Panc1 (cell line): ENCODE data around the gene PAPSS1. TPM values are rescaled to one million over a fixed set of nuclear protein-coding genes. Genes with fewer than 3 reads are reported as not detected.

Experiments used
- ATAC-seq: fragments of 200-7000 bp; cut with Tn5 transposase; 2 replicates; pipeline ENCODE4 v1.9.1; 2020; ENCODE audit warnings: mild to moderate bottlenecking, moderate library complexity
- BruUV-seq: library from RNA; stranded (reverse); fragments of 400-500 nt; replicated peaks from 2 replicates; lab custom pipeline; 2021; lab: Mats Ljungman, UMichigan
- CTCF ChIA-PET: fragments of 300-600 bp; sonication (Branson Sonifier 250); formaldehyde crosslinking; loops from one replicate; lab custom pipeline; 2022; ENCODE audit warnings: antibody characterized with exemption; lab: Charles Lee
- POLR2A ChIA-PET: fragments of 300-600 bp; sonication (Branson Sonifier 250); formaldehyde crosslinking; loops from one replicate; lab custom pipeline; 2022; ENCODE audit warnings: antibody characterized with exemption; lab: Charles Lee
- DNase-seq: peaks from one replicate; pipeline ENCODE4 v3.0.0-alpha.2; 2010; ENCODE audit warnings: low read depth, low spot score
- H3K27ac ChIP-seq: 2 replicates; pipeline ENCODE4 v1.5.1; 2011; ENCODE audit warnings: mild to moderate bottlenecking, low read length, inconsistent platforms
- H3K27me3 ChIP-seq: fragments of 200-500 bp; sonication (Bioruptor generic); 2 replicates; pipeline ENCODE4 v1.6.0; 2014; ENCODE audit warnings: low read length, inconsistent platforms; ENCODE audit not compliant: control insufficient read depth, insufficient read depth
- H3K36me3 ChIP-seq: fragments of 200-500 bp; sonication (Bioruptor generic); 2 replicates; pipeline ENCODE4 v1.5.1; 2014; ENCODE audit warnings: inconsistent platforms, mild to moderate bottlenecking, low read length, moderate library complexity; ENCODE audit not compliant: control insufficient read depth, insufficient read depth
- H3K4me1 ChIP-seq: 2 replicates; pipeline ENCODE4 v1.5.1; 2011; ENCODE audit warnings: inconsistent platforms, mild to moderate bottlenecking, low read length, moderate library complexity; ENCODE audit not compliant: control insufficient read depth, insufficient read depth
- H3K4me3 ChIP-seq, 2 experiments: 2 replicates each; pipeline ENCODE4 v1.5.1; 2011 to 2012; ENCODE audit warnings: low read depth in 2 of 2, low read length in 2 of 2, mild to moderate bottlenecking in 2 of 2, inconsistent platforms in 1 of 2, moderate library complexity in 1 of 2
- H3K9me3 ChIP-seq: fragments of 200-500 bp; sonication (Bioruptor generic); 2 replicates; pipeline ENCODE4 v1.5.1; 2014; ENCODE audit warnings: low read depth, mild to moderate bottlenecking, inconsistent platforms, low read length, moderate library complexity; ENCODE audit not compliant: control insufficient read depth, insufficient read depth
- POLR2AphosphoS5 ChIP-seq: IDR thresholded peaks from 2 replicates; pipeline ENCODE4 v1.6.1; 2012; ENCODE audit warnings: mild to moderate bottlenecking, low read depth, low read length, moderate library complexity
- SIN3A ChIP-seq: IDR thresholded peaks from 2 replicates; pipeline ENCODE4 v1.6.1; 2012; ENCODE audit warnings: low read depth, mild to moderate bottlenecking, low read length, moderate library complexity, borderline replicate concordance; ENCODE audit not compliant: insufficient read depth
- TCF7L2 ChIP-seq: IDR thresholded peaks from 2 replicates; pipeline ENCODE4 v1.6.1; 2011; ENCODE audit warnings: mild to moderate bottlenecking, low read depth, low read length, inconsistent platforms
- in situ Hi-C: cut with HindIII; loops from 2 replicates; pipeline ENCODE4 v1.10.0; 2016; ENCODE audit warnings: low sequenced_read_pairs, low pct_unique_long_range_greater_than_20kb
- intact Hi-C: fragments of 100-400 bp; cut with micrococcal nuclease; formaldehyde crosslinking; loops from one replicate; pipeline ENCODE4 v1.10.0; 2022; ENCODE audit not compliant: unreplicated experiment
- total RNA-seq: library from RNA; stranded (reverse); gene quantifications from one replicate; pipeline ENCODE4 v1.2.1, GENCODE V29; 2021; ENCODE audit not compliant: unreplicated experiment
- TF ChIP-seq, protein P1 (sequence below): fragments of 450-650 bp; IDR thresholded peaks from 2 replicates; pipeline ENCODE4 v1.5.1; 2017; ENCODE audit warnings: mild to moderate bottlenecking
- TF ChIP-seq, protein P2 (sequence below), 2 experiments: IDR thresholded peaks; 2 replicates each; pipeline ENCODE4 v1.6.1; 2011 to 2012; ENCODE audit warnings: low read depth in 2 of 2, control low read depth in 1 of 2, low read length in 1 of 2, mild to moderate bottlenecking in 1 of 2, moderate library complexity in 1 of 2; ENCODE audit not compliant: insufficient read depth in 1 of 2

PAPSS1 gene
- total RNA-seq, 1 experiment from 2014 or later: 28.1 TPM

GRCh38 chr4:107666134-107666533 lies 53.9 kb downstream of the PAPSS1 start:
- ChIA-PET POLR2A (no interaction called here), CTCF (no interaction called here)
- intact Hi-C loops: no loop called here
- H3K9me3 ChIP-seq: no peaks in the 10 kb centered on the region
- DNase-seq (no peak), ATAC-seq (no peak)
- in situ Hi-C loops: no loop called here
- H3K27ac ChIP-seq: no peak overlapping the region
- H3K4me1 ChIP-seq: no peaks in the 10 kb centered on the region; the same call in 1 of the 2 replicates
- no peaks in the 10 kb centered on the region for H3K36me3 ChIP-seq
- no TSS peak for BruUV-seq
- no peaks in the 10 kb centered on the region for H3K27me3 ChIP-seq
- TF ChIP-seq, protein P1, sequence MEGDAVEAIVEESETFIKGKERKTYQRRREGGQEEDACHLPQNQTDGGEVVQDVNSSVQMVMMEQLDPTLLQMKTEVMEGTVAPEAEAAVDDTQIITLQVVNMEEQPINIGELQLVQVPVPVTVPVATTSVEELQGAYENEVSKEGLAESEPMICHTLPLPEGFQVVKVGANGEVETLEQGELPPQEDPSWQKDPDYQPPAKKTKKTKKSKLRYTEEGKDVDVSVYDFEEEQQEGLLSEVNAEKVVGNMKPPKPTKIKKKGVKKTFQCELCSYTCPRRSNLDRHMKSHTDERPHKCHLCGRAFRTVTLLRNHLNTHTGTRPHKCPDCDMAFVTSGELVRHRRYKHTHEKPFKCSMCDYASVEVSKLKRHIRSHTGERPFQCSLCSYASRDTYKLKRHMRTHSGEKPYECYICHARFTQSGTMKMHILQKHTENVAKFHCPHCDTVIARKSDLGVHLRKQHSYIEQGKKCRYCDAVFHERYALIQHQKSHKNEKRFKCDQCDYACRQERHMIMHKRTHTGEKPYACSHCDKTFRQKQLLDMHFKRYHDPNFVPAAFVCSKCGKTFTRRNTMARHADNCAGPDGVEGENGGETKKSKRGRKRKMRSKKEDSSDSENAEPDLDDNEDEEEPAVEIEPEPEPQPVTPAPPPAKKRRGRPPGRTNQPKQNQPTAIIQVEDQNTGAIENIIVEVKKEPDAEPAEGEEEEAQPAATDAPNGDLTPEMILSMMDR: peak; percentile 13; the same call in 1 of the 2 replicates
- no peak for TF ChIP-seq TCF7L2
- no peak overlapping the region for H3K4me3 ChIP-seq

GRCh38 chr4:107665001-107665400 lies 55.0 kb downstream of the PAPSS1 start:
- in situ Hi-C loops: no loop called here
- no peak for ATAC-seq
- CTCF ChIA-PET: no interaction called here

More at GRCh38 chr4:107665001-107665400, 55.0 kb downstream of the PAPSS1 start:
- POLR2A ChIA-PET: no interaction called here
- H3K9me3 ChIP-seq: no peaks in the 10 kb centered on the region
- H3K27me3 ChIP-seq: no peaks in the 10 kb centered on the region
- no peak for DNase-seq
- intact Hi-C loops: no loop called here
- no peak overlapping the region for H3K4me3 ChIP-seq
- no peak for TF ChIP-seq TCF7L2
- TF ChIP-seq POLR2AphosphoS5: no peak
- TF ChIP-seq, protein P2, sequence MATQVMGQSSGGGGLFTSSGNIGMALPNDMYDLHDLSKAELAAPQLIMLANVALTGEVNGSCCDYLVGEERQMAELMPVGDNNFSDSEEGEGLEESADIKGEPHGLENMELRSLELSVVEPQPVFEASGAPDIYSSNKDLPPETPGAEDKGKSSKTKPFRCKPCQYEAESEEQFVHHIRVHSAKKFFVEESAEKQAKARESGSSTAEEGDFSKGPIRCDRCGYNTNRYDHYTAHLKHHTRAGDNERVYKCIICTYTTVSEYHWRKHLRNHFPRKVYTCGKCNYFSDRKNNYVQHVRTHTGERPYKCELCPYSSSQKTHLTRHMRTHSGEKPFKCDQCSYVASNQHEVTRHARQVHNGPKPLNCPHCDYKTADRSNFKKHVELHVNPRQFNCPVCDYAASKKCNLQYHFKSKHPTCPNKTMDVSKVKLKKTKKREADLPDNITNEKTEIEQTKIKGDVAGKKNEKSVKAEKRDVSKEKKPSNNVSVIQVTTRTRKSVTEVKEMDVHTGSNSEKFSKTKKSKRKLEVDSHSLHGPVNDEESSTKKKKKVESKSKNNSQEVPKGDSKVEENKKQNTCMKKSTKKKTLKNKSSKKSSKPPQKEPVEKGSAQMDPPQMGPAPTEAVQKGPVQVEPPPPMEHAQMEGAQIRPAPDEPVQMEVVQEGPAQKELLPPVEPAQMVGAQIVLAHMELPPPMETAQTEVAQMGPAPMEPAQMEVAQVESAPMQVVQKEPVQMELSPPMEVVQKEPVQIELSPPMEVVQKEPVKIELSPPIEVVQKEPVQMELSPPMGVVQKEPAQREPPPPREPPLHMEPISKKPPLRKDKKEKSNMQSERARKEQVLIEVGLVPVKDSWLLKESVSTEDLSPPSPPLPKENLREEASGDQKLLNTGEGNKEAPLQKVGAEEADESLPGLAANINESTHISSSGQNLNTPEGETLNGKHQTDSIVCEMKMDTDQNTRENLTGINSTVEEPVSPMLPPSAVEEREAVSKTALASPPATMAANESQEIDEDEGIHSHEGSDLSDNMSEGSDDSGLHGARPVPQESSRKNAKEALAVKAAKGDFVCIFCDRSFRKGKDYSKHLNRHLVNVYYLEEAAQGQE (IDR thresholded peaks at IDR 0.05; ENCODE audit: insufficient read depth in 1 of 2, low read depth in 2 of 2, low read length in 1 of 2): no peak
- TF ChIP-seq, protein P1: no peak
- TF ChIP-seq SIN3A: no peak
- H3K4me1 ChIP-seq: no peaks in the 10 kb centered on the region; the same call in 1 of the 2 replicates
- no peak overlapping the region for H3K27ac ChIP-seq
- no TSS peak for BruUV-seq
- no peaks in the 10 kb centered on the region for H3K36me3 ChIP-seq
